HG03280 (cell line): Measurements from ENCODE around the gene OTOG.

ENCODE experiments used
- ATAC-seq: cut with Tn5 transposase; IDR thresholded peaks from one replicate; pipeline ENCODE4 v1.9.1; 2021; ENCODE audit warnings: mild to moderate bottlenecking, moderate library complexity; ENCODE audit not compliant: unreplicated experiment

The OTOG gene

DNA sequence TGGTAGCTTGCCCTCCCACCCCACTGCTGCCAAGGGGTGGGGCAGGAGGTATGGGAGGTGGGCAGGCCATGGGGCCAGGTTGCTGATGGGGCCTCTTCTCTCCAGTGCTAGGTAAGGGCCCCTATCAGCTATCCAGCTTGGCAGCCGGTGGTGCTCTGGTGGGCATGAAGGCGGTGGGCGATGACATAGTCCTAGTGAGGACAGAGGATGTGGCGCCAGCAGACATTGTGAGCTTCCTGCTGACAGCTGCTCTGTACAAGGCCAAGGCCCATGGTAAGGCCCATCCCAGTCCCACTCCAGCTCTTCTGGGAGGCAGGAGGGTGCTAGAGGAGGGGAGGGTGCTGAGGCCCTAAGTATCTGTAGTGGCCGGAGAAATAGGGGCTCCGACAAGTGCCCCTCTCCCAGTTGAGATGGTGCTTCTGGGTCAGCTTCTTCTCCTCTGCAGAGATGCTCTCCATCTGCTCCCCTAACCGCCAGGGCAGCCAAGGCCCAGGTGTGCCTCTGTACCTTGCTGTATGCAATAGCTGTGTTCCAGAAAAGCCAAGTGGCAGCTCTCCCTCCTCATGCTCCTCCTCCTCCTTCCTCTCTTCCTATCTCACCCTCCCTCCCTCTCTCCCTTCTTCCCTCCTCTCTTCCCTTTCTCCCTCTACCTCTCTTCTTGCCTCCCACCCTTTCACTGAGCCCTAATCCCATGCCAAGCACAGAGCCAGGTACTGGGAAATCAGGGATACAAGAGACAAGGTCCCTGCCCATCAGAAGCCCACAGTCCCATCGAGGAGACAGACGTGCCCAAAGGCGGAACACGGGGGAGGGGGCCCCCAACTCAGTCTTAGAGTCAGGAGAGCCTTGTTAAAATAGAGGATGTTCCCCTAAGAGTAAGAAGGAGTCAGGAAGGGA is 55.3 kb downstream of the OTOG start:
- ATAC-seq = no peak

DNA sequence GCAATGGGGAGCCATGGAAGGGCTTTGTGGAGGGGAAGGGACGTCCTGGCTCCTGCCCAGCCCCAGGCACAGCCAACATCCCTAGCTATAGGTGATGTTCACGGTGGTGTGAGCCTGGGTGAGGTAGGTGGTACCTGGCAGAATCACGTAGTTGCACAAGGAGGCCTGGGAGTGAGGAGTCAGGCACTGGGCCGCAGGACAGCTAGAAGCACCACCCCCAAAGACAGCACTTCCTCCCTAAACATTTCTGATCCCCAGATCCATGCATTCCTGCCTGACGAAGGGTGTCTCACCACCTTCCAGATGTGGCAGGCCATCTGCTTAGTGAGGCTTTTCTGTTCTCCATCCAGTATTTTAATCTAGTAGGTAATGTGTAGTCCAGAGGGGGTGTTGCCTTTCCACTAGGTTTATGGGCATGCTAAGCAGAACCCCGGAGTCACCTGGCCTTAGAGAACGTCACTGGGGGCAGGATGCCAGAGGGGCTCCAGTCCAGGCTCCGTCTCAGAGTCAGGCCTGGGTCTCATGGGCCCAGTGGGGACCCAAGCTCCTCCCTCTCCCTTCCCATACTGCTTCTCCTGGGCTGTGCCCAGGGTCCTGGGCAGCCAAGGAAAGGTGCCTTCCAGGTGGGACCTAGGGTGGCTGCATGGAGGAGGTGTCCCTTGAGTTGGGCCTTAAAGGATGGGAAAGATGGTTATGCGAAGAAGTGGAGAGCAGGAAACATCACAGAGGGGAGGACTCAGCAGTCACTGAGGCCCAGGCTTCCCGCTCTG is 56.2 kb downstream of the OTOG start:
- no peak for ATAC-seq

GRCh38 chr11:17604201-17604914 is 57.3 kb downstream of the OTOG start:
- ATAC-seq = no peak

DNA sequence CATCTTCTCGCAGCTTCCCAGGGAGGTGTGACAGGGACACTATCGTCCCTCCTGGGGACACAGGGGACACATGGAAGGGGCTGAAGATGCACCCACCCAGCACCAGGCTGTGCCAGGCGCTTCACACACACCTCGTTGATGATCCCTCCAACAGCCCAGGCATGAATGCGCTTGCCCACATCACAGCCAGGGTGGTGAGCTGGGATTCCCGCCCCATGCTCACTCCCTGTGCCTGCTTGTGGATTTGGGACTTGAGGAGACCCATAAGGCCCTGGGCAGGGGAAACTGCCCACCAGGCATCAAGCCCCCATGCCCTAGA is 57.8 kb downstream of the OTOG start:
- no peak for ATAC-seq

- ATAC-seq = no peak
Measured at GRCh38 chr11:17605651-17606122, 58.6 kb downstream of the OTOG start.

- no peak for ATAC-seq
Measured at GRCh38 chr11:17606233-17607082, 59.4 kb downstream of the OTOG start.

- no peak for ATAC-seq
Measured at GRCh38 chr11:17607083-17607429, 60.0 kb downstream of the OTOG start.

DNA sequence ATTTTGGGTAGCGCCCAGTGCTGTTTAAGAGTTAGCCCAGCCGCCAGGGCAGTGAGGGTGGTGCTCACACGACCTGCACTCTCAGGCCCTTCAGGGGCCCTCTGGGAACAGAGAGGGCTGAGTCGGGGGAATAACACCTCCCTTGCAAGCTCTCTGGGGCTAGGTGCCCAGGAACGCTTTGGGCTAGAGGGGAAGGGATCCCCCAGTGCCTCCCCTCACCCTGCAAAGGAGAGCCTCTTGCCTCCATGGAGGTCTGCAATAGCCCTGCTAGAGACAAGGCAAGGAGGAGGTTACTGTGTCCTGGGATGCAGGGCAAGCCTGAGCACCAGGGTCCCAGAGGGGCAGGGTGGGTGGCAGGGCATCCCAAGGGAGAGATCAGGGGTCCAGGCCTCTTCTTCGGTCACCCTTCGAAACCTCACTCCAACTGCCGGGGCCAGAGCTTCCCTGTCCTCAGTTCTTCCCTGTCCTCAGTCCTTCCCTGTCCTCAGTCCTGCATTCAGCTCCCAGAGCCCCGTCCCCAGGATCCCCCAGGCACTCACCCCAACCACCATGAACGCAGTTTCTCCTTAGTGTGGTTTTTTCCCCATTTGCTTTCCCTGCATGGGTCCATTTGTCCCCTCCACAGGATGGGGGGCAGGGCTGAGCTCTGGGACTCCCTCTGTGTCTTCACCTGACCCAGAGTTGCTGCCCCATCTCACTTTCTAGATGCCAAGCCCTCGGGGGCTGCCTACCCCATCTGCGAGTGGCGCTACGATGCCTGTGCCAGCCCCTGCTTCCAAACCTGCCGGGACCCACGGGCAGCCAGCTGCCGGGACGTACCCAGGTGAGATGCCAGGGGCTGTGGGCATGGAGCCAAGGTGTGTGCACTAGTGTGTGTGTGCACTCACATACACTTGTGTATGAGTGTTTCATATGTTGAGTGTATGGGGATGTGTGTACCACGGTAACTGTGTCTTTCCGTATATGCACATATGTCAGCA is 60.8 kb downstream of the OTOG start:
- ATAC-seq = no peak

GRCh38 chr11:17608821-17609220 is 61.8 kb downstream of the OTOG start:
- ATAC-seq = no peak

GRCh38 chr11:17609291-17610084 is 62.4 kb downstream of the OTOG start:
- no peak for ATAC-seq

DNA sequence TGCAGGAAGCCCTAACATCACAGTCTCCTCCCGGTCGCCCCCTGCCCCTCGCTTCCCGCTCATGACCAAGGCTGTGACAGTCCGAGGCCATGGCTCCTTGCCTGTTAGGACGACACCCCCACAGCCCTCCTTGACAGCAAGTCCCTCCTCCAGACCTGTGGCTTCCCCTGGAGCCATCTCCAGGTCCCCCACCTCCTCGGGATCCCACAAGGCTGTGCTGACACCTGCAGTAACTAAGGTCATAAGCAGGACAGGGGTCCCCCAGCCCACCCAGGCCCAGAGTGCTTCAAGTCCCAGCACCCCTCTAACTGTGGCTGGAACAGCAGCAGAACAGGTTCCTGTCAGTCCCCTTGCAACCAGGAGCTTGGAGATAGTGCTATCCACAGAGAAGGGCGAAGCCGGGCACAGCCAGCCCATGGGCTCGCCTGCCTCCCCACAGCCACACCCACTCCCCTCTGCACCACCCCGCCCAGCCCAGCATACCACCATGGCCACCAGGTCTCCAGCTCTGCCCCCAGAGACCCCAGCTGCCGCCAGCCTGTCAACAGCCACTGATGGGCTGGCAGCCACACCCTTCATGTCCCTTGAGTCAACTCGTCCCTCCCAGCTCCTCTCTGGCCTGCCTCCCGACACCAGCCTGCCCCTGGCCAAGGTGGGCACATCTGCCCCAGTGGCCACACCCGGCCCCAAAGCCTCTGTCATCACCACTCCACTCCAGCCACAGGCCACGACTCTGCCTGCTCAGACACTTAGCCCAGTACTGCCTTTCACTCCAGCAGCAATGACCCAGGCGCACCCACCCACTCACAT is 63.2 kb downstream of the OTOG start:
- ATAC-seq = no peak

- no peak for ATAC-seq
Measured at GRCh38 chr11:17611049-17611448, 64.0 kb downstream of the OTOG start.

DNA sequence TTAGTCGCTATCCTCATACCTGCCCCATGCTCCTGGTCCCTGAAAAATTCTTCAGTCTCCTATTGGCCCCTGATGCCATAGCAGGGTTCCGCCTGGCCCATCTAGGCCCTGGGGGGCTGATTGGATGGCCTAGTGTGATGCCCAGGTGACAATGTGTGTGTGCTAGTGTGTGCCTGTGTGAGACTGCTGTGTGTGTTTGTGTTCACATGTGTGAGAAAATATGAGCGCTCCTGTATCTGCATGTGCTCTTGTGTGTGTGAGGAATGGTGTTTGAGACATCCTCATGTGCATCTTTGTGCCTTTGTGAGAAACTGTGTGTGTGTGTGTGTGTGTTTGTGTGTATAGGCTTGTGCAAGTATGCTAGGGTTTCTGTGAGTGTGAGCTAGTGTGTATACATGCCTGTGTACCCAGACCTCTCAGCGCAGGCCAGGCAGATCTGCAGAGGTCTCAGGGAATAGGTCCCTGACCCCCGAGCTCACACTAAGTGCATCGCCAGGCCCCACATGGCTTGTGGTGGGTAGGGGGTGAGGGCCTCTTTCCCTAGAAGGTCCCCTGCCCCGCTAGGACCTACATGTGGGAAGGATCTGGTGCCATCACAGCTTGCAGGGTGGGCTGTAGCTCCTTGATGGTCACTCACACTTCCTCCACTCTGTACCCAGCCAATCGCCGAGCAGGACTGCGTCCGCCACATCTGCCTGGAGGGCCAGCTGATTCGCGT is 64.6 kb downstream of the OTOG start:
- ATAC-seq = no peak

DNA sequence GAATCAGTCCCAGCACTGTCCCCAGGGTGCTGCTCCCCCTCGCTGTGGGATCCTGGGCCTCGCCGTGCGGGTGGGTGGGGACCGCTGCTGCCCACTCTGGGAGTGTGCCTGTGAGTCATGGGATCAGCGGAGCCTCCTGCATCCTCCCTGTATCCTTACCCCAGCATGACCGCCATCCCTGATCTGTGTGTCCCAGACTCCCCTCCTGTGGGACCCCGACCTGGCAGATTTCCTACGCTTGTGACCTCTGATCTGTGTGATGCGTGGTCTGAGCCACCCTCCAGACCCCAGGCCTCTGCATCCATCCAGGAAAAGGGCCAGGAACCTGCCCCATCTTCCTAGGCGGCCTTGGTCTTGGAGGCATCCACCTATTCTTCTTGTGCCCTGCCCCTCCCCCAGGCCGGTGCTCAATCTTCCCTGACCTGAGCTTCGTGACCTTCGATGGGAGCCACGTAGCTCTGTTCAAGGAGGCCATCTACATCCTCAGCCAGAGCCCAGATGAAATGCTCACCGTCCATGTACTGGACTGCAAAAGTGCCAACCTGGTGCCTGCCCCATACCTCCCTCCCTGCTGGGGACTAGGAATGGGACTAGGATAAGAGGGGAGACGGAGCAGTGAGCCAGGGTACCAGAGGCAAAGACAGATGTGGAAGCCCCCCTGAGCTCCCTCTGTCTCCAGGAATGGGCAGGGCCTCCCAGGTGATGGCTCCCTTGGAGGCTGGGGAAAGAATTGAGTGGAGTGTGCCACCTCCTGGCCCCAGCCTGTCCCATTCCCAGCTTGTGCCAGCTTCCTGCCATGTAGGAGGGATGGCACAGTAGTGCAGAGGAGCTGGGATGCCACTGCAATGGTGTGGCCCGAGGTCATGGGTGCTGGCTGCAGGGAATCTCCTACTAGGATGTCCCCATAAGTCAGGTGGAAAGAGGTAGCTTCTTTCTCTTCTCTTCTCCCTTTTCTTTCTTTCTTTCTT is 65.4 kb downstream of the OTOG start:
- ATAC-seq = no peak

GRCh38 chr11:17613428-17613962 is 66.4 kb downstream of the OTOG start:
- ATAC-seq = no peak

DNA sequence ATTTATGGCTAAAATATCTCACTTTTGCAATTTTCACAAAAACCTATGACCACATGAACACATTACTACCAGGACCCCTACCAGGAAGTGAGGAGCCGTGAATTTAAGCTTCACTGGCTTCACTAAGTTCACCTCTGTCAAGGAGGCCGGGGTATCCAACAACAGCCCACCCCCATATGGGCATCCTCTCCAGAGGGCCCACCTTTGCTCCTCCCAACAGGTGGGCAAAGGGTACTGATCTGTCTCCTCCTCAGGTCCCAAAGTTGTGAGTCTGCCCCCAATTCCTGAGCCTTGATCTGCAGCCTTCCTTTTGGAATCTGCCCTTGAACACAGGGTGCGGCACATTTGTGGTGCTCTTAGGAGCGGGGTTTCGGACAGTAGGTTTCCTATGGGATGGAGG is 66.9 kb downstream of the OTOG start:
- no peak for ATAC-seq
